Measurements from ENCODE around the gene UBL4A. TPM values are rescaled to one million over a fixed set of nuclear protein-coding genes. Genes with fewer than 3 reads are reported as not detected.
A peak's percentile ranks its signal among the peaks of the same experiment; 100 is the strongest.

Gene UBL4A
- 54.4 TPM for total RNA-seq

DNA sequence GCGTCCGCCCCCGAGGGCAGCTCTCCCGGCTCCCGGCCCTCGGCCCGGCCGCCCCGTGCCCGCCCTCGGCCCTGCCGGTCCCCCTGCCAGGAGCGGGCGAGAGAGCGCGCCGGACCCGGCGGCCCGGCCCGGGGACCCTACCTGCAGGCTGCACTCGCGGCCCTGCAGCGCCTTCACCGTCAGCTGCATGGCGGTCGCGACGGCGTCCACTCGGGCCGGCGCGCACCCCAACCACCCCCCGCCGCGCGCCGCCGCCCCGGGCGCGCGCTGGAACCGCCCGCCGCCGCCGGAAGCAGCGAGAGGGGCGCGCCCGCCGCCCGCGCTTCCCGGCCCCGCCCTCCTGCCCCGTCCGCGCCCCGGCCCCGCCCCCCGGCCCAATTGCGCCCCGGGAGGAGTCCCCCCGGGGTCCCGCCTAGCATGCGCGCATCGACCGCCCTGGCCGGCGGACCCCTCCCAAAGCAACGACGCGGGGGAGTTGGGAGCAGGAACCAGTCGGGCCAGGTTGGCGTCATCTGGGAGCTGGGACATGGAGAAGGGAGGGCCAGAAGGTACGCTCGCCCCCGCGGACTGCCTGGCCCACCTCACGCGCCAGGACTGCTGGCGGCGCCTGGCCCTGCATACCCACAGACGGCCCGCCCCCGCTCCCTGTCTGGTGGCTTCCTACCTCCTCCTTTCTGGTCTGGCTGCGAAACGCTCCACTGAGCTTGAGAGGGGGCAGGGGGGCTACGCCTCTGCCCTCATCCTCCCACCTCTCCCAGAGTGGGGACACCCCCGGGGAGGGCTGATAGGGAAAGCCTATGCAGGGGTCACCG, at the start of gene UBL4A:
UBL4A (minus strand) TSS at position 220 of the 812 bp plus-strand sequence; CDS start at position 189, 31 bp downstream.
- DNase-seq (ENCODE audit: low read depth in 2 of 3, low spot score in 2 of 3): peak in 2 of 3 donors; percentile 58 to 64

DNA sequence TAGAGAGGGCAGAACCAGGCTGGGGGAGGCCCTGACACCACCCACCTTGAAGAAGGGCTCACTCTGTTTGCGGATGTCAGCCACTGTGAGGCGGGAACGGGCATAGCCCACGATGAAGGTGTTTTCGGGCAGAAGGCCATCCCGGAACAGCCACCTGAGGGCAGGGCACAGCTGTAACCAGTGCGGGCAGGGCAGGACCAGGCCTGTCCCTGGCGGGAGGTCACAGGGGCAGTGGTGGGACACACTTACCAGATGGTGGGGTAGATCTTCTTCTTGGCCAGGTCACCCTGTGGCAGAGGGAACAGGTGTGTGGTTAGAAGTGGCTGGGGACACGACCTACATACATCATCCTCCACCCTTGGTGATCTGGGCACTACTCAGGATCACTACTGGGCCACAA, 49.5 kb upstream of the UBL4A start:
- DNase-seq (ENCODE audit: low read depth in 2 of 3, low spot score in 2 of 3): no peak

DNA sequence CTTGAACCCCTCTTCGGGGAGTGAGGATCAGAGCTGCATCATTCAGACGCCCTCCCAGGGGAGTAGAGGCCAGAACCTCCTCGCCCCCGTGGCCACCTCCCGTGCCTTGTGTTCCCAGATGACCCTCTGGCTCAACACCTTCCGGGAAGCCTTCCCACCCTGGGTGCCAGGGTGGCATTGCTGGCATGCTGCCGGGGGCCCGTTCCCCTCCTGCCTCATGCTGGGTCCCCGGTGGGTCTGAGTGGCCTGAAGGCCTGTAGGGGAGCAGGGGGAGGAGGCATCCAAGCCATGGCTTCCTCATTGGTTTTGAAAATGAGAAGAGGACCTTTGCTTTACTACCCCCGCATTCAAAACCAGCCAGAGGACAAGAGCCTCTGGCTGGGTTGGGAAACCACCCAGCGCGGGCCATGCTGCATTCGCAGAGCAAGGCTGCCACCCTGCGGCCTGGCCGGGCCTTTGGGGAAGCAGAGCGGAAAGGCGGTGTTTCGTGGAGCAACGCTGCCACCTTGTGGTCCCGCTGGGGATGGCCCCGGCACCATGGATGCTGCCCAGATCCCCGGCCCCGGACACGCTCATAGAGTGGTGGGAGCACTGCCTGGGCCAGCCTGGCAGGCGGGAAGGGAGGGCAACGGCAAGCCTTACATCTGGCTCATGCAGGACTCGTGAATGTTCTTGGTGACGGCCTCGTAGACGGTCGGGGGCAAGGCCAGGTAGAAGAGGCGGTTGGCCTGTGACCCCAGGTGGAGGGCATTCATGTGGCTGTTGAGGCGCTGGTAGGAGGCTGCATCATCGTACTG, 48.3 kb upstream of the UBL4A start:
- DNase-seq (ENCODE audit: low read depth in 2 of 3, low spot score in 2 of 3): peak; percentile 79 to 84 (median 84)

DNA sequence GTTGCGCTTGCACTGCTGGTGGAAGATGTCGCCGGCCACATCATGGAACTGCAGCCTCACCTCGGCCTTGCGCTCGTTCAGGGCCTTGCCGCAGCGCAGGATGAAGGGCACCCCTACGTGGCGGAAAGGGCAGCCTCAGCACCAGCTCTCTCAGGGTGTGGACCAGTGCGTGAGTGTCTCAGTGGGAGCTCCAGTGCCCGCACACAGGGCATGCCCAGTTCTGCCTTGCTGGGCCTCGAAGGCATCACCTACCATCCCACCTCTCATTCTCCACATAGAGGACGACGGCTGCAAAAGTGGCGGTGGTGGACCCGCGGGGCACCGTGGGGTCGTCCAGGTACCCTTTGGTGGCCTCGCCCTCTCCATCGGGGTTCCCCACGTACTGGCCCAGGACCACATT, 46.3 kb upstream of the UBL4A start:
- DNase-seq (ENCODE audit: low read depth in 2 of 3, low spot score in 2 of 3): no peak

DNA sequence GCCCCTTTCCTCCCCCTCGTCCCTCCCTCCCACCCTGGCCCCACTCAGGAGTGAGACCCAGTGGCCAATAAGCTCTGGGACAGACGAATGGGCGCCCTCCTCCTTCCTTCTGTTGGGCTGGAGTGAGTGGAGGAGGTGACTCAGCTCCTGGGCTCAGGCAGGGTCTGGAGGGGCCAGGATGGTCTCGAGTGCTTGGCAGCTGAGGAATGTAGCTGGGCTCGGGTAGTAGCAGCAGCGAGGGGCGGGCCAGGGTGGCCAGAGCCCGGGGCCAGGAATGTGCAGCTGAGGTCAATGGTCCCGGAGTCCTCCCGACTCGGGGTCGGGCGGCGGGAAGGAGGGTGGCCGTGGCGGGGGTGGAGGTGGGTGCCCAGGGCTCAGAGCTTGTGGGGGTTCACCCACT, 45.2 kb upstream of the UBL4A start:
- no peak for DNase-seq (ENCODE audit: low read depth in 2 of 3, low spot score in 2 of 3)

DNA sequence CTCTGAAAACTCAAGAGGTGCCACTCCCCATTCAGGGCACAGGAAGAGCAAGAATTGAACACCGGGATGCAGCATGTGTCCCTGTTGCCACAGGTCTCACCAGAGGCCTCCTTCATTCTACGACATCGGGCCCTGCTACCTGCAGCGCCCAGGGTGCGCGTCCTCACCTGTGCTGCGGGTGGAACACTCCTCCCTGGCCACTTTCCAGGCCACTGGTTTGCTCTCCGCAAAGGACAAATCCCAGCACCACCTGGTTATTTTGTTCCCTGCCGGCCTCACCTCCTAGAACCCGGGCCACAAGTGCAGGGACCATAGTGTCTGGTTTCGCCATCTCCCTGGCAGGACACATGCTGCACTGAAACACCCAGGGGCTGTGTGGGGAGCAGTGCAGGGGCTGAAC, 43.9 kb upstream of the UBL4A start:
- no peak for DNase-seq (ENCODE audit: low read depth in 2 of 3, low spot score in 2 of 3)

DNA sequence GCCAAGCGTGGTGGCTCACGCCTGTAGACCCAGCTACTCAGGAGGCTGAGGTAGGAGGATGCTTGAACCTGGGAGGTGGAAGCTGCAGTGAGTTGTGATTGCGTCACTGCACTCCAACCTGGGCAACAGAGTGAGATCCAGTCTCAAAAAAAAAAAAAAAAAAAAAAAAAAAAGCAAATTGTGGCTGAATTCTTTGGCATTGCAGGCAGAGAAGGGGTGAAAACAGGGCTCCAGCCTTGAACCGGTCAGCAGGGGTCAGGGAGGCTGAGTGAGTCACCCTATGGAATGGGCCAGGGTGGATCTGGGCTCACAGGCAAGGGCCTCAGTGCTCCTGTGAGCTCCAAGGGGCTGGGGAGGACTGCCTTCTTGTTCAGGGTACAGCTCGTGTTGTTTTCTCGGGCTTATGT, 42.8 kb upstream of the UBL4A start:
- no peak for DNase-seq (ENCODE audit: low read depth in 2 of 3, low spot score in 2 of 3)

DNA sequence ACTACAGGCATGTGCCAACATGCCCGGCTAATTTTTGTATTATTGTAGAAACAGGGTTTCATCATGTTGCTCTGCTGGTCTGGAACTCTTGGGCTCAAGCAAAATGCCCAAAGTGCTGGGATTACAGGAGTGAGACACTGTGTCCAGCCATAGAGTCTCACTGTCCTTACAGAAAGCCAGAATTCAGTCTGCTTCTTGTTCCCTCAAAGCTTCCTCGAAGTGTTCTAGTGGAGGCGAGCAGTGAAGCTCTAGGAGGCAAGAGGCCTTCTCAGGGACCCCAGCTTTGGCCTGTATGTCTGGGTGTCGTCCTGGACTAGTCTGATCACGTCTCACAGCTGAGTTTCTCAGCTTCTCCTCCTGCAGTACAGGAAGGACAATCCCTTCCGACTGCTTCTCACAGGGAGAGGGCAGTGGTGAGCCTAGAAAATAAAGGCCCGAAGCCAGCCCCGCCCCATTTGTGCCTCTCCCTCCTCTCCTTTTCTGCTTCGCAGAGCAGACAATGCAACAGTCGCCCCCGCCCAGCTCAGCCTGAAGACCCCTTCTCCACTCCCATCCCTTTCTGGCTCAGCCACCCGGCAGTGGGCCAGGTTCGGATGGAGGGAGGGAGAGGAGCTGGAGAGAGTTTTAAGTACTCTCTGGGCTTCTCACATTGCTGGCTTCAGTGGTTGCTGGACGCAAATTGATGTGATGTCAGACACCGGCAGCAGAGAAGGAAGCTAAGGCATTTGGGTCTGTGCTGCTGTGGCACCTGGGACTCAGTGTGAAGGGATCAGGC, 40.7 kb upstream of the UBL4A start:
- DNase-seq (ENCODE audit: low read depth in 2 of 3, low spot score in 2 of 3): peak in 2 of 3 donors; percentile 59 to 62

DNA sequence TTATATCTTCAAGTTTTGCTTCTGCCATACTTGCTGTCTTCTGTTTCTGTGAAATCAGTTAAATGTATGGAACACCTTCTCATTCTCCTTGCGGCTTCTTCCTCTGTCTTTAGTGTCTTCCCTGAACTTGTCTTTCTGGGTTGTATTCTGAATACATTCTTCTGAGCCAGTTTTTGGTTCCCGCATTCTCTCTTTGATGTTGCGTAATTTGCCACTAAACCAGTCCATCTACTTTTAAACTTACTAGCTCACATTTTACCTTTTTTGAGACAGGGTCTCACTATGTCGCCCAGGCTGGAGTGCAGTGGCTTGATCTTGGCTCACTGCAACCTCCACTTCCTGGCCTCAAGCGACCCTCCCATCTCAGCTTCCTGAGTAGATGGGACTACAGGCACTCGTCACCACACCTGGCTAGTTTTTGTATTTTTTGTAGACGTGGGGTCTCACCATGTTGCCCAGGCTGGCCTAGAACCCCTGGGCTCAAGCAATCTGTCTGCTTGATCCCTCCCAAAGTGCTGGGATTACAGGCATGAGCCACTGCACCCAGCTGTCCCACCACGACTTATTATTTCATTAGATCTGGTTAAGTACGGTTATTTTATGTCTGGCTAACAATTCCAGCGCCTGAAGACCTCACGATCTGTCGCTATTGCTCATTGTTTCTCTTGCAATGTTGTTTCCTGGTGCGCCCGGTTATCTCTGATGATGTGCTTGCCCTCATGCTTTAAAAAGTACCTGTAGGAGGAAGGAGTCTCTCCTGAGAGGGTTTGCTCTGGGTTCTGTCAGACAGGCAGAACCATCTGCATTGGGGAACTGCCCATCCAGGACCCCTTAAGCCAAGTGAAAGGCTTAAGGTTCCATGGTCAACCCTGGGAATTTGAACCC, 39.4 kb upstream of the UBL4A start:
- DNase-seq (ENCODE audit: low read depth in 2 of 3, low spot score in 2 of 3): no peak

DNA sequence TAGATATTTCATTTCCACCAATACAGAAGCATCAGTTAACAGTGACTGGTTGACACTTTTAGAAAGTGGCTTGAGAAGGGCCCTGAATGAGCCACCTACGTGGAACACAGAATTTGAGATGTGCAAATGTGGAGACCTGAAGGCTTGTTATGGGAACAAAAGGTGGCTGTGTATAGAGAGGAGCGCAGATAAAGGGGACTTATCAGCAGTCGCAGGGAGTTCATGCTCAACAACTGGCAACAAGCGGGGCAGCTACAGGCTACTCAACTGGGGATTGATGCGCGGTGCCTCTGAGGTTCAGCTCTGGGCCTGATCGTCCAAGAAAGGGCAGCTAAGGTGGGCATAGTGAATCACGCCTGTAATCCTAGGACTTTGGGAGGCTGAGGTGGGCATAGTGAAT, 33.0 kb upstream of the UBL4A start:
- DNase-seq (ENCODE audit: low read depth in 2 of 3, low spot score in 2 of 3): no peak

DNA sequence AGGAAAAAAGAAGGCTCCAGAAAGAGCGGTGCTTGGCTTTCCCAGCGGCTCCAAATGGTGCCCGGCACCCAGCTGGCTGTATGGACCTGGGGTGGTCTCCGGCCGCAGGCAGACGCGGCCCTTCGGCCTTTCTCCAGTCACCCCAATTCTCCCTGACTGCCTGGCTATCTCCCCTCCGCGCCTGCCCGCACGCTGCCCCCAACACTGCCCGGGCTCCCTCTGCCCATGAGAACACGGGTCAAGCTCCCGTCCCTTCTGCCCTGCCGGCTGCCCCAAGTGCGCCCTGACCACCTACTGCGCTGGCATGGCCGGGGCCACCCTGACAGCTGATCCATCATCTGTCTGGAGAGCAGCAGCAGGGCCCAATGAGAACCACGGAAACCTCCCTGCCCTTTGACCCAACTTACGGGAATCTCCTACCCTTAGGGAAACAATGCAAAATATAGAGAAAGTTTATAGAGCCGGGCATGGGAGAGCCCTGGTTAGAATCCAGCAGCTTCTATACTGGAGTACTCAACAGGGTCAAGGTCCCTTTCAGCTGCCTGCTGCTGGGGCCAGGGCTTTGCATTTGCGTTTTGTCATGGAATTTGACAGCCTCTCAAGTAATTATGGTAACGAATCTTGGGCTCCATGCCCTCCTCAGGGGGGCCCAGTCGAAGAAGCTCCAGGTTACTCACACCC, 30.8 kb upstream of the UBL4A start:
- DNase-seq (ENCODE audit: low read depth in 2 of 3, low spot score in 2 of 3): no peak

DNA sequence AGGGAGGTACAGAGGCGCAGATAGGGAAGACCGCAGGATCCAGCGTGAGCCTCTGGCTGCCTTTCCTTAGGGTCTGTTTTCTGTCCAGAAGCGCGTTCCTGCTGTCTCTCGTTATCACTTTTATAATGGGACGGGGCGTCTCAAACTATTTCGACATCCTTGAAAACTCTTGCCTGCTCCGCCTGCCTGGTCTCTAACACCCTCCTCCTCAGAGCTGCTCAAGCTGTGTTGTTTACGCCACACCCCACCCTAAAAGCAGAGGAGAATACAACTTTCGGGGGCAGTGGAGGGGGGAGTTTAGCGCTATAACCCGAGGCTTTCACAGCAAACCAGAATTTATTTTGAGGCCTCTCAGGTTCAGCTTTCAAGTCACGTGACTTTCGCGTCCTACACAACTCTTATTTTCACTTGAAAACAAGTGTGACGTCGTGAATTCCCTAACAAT, 30.3 kb upstream of the UBL4A start:
- peak in 1 of 3 donors; percentile 39 for DNase-seq (ENCODE audit: low read depth in 2 of 3, low spot score in 2 of 3)

DNA sequence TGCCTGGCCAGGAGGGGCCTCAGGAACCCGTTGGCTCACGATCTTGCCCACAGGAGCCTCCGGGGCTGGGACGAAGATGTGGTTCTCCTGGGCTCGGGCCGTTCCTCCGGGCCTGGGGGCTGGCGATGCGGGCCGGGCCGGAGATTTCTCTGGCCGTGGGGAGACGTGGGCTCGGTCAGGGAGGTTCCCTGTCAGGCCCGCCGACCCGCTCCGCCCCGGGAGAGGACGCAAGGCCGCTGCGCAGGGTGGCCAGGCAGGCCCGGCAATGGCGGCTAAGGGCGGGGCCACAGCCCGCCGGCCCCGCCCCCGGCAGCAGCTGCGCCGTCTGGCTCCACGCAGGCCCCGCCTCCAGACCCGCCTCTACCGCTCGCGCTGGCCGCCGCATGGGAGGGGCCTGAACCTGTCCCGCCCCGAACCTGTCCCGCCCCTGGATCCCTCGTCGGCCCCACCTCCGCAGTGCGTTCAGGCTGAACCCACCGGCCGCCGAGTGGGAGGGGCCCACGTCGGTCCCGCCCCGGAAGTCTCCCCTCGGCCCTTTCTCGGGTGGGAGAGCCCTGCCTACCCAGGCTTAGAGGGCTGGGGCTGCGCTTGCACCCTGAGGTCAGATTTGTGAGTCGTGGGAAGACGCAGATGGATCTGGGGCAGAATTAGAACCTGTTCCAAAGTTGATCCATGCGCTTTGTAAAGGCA, 29.7 kb upstream of the UBL4A start, which contains the start of gene FAM3A:
FAM3A (minus strand) TSS at position 267 of the 690 bp plus-strand sequence. CDS start 460 bp downstream, outside the sequence.
- peak; percentile 54 to 85 (median 85) for DNase-seq (ENCODE audit: low read depth in 2 of 3, low spot score in 2 of 3)

DNA sequence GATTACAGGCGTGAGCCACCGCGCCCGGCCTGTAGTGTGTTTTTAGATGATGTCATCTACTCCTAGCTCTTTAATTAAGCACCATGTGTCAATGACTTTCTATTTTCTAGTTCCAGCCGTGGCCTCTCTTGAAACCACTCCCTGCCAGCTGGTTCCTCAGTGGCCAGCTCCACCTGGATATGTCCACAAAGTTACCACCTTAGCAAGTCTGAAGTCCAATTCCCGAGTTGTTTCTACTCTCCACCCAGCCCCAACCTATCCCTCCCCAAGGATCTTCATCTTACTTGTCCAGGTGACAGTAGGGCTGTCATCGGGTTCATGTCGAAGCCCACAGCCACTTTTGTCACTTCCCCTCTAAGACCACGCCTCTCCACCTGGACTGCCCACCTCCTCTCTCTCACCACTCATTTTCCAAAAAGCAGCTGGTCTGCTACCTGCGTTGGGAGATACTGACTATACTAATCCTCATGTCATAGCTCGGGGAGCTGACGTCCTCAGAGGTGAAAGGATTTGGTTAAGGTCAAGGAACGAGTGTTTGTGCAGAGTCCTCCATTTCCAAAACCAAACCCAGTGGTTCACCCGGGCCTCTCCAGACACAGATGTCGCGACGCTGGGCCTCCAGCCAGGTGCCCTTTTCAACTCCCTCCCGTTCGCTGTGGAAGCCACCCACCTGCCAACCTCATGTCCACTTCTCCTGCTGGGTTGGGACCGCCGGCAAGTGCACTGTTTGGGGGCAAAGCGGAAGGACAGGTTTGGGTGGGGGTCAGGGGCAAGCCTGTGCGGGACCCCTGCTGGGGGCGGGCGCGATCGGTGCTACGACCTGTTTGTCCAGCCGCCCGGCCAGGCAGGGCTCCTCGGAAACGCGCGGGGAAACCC, 28.9 kb upstream of the UBL4A start:
- peak in 2 of 3 donors; percentile 34 to 55 for DNase-seq (ENCODE audit: low read depth in 2 of 3, low spot score in 2 of 3)

DNA sequence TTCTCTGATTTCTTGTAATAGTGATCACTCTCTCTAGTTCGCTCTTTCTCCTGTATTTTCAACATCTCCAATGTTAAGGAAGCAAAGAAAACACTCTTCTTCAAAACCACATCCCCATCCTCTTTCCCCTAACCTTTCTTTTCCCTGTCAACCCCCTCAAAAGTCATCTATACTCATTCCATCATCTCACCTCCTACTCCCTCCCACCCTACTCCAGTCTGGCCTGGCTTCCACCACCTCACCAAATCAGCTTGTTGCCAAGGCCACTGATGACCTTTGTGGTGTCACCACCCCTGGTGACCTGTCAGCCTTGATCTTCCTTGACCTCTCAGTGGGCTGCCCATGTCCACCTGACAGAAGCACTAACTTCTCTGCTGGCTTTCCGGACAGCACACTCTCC, 27.3 kb upstream of the UBL4A start:
- no peak for DNase-seq (ENCODE audit: low read depth in 2 of 3, low spot score in 2 of 3)

DNA sequence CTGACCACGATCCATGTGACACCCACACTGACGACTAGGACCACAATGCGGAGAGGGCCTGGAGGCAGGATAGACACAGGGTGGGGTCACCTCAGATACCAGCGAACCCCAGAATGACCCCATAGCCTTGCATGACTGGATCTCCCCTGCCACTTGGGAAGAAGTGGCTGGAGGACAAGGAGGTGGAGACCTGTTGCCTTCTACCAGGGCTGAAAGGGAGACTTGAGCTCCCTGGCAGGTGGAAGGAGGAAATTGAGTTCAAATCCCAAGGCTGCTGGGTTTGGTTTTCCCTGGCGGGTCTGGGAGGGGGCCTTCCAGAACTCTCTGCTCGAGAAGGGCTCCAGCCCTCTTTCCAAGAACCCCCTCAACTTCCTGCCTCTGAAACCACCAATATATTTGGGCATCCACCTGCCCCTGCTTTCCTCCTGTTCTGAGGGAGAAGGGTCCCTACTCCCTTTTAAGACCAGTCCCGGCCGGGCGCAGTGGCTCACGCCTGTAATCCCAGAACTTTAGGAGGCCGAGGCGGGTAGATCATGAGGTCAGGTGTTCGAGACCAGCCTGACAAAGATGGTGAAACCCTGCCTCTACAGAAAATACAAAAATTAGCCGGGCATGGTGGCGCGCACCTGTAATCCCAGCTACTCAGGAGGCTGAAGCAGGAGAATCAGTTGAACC, 26.6 kb upstream of the UBL4A start:
- no peak for DNase-seq (ENCODE audit: low read depth in 2 of 3, low spot score in 2 of 3)

DNA sequence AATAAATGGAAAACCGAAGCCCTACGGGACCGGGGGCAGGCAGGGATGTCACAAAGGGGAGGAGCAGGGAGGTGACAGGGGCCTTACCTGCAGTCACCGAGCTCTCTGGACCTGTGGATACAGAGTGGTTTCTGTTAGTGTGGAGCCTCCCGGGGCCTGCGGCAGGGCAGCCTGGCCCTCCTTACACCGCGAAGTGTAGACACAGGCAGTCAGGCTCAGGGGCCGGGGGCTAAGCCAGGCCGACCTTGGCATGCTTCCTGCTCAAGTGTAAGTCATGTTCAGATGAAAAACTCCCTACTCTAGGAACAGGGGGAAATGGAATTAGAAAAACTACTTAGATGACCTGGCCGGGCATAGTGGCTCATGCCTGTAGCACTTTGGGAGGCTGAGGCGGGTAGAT, 25.3 kb upstream of the UBL4A start:
- no peak for DNase-seq (ENCODE audit: low read depth in 2 of 3, low spot score in 2 of 3)
